CD4-positive, alpha-beta T cell treated with Interferon alpha-2 for 1 hour (primary cell): ENCODE data around the gene CHST11.
"Not testable (repeated sequence)": the region's sequence is repeated elsewhere in the genome, so short reads cannot be mapped to it uniquely, and the experiment has no call there.

ENCODE experiments used
- DNase-seq, 2 donors: peaks; one replicate each; pipeline ENCODE4 v3.0.0-alpha.2; 2020 to 2022

The CHST11 gene

DNA sequence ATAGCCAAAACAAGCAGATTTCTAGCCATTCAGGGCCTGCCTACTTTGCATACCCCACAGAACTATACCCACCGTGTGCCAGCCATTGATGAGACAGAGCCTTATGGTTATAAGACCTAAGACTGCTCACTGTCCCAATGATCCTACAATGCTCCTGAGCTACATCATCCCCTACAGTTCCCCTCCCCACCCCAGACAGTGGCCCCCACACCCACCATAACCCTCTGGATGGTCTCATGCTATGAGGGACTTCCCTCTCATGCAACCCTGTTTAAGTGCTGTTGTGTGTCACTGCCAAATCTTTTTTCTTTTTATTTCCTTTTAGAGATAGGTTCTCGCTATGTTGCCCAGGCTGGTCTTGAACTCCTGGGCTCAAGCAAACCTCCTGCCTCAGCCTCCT is 75.9 kb downstream of the CHST11 start:
- no peak for DNase-seq

DNA sequence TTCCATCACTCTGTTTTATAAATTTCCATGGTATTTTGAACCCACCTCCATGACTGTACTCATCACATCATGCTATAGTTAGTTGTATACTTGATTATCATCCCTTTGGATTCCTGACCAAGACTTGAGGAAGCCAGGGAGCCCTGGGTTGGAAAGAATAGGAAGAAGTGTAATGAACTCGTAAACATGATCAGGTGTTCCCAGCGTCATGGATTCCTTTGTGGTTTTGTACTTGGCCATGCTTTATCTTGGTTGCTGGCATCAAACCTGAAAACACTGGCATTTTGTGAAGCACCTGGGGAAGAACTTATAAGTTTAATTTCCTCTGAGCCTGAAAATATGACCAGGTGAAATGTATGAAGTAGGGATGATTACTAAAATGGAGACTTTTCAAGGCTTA is 76.4 kb downstream of the CHST11 start:
- no peak for DNase-seq

DNA sequence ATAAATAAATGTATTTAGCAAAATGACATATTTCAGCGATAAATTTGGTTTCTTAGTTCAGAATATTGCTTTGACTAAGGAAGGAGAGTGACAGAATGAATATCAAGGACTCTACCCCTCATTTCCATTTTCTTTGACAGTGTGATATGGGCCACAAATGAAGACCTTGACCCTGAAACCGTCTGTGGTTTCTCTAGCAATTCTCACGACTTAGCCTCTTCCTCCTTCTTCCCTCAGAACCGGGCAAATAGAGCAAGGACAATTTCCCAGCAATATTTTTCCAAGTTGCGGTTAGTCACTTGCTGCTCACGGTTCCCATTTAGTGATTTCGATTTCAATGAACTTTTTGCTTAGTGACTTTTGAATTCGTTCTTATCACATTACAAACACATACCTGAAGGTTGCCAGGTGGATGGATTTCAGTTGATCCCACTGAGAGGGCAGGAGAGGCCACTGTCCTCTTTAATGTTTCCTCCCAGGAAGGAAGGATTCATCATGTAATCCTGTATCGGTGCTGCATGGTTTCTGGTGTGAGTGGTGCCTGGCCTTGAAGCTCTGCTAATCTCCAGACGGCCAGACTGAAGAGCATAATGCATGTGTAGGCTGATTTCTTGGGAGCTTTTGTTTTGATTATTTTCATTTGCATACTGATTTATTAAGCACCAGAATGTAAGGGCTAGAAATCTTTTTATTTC is 77.6 kb downstream of the CHST11 start:
- no peak for DNase-seq

DNA sequence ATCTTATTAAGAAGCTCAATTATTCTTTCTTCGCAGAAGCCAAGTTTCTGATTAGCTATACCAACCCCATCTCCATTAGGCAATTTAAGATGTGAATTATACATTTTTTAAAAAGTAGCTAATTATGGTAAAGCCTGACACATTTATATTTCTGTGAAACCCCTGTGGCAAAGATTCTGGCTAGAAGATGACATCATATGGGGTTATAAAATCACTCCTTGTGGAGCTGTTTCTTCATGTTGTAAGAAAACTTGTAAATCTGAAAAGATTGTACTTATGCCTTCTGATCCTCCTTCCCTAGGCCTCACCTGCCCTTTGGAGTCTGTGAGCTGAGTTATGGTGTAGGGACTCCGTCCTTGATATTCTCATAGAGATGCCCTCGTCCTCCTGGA is 78.1 kb downstream of the CHST11 start:
- no peak for DNase-seq

DNA sequence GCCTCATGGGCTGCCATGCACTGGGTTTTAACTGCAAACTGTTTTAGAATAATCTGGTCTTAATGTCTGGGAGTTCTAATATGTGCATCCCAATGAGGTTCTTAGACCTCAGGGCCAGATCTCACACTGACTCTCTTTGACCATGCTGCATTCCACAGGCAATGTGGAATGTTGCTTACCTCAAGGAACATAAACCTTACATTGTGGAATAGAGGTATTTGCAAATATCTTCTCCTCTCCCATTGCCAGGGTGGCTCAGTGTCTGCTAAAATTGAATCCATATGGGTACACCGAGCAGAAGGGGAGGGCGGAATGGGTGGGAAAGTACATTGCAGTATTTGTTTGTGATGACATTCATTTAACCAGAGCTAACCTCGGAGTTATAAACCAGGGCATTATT is 78.6 kb downstream of the CHST11 start:
- DNase-seq = no peak

DNA sequence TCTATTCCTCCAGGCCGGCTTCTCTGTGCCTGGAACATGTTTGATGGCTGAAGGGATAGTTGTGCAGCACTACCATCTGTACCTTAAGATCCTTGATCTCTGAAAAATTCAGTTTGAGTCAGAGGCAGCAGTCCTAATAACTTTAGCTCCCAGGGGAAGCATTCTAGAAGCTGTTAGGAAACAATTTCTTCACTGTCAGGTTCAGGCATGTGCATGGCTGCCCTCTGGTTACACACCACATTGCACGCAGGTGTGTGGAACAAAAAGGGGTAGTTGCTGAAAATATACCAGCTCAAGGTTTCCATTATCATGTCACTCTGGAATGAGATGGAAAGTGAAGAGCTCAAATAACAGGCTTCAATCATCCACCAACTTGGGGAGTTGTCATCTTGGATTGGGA is 80.1 kb downstream of the CHST11 start:
- DNase-seq = no peak

DNA sequence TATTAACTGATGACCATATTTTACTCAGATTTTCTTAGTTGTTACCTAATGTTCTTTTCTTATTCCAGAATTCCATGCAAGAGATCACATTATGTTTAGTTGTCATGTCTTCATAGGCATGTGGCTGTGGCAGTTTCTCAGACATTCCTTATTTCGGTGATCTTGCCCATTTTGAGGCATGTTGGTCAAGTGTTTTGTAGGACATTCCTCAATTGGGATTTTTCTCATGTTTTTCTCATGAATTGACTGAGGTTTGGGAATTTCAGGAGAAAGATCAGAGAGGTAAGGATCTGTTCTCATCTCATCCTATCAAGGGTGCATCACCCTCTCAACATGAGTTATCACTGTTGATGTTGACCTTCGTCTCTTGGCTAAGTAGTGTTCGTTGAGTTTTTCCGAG is 81.3 kb downstream of the CHST11 start:
- no peak for DNase-seq

DNA sequence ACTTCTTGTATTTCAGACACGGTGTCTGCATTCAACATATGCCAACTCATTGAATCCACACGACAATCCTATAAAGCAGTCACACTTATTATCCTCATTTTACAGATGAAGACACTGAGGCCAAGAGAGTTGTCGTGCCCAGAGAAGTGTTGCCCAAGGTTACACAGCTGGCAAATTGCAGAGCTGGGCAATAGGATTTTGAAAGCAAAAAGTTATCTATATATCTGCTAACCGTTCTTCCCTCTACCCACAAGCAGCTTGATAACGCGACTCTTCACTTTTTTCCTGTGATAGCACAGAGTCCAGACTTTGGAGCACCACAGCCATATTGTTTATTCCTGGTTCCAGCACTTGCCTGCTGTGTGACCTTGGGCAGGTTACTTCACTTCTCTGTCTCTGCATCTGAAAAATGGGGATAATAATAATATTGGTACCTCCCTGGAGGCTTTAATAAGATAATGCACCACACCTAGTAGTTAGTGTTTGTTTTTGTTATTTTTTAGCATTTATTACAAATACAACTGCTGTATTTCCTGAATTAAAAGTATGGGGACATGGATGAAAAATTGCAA is 82.2 kb downstream of the CHST11 start:
- no peak for DNase-seq

DNA sequence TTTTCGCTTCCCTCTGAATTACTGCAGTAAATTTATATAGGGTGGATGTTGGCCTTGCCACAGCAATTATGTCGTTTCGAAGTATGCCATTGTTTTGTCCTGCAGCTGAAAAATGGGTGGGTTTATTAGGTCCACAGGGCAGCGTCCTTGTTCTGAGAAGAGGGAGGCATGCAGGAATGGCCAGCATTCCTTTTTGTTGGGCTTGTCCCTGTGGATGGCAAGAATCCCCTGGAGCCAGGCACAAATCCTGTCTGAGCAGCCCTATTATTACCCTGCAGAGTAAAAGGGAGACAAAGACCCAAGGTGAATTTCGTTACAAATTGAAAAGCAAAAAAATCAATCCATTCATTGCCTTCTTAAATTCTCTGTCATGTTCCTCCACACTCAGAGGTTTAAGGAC is 88.1 kb downstream of the CHST11 start:
- no peak for DNase-seq

DNA sequence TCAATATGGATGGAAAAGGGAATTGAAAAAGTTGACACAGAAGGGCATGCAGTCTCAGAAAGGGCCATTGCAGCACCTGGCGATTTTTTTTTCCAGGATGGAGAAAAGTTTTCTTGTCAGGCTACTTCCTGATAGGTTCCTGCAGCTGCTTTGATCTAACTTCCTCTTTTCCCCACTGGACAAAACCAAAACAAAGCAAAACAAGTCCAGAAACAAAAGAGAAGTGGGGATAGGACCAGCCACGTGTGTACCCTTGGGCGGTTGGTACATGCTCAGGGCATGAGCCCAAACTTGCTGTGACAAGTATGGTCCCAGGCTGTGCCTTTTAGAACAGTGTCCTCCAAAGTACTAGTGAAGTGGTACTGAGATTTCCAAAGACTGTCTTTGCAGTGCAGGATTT is 89.8 kb downstream of the CHST11 start:
- DNase-seq = peak in 1 of 2 donors; percentile 15

DNA sequence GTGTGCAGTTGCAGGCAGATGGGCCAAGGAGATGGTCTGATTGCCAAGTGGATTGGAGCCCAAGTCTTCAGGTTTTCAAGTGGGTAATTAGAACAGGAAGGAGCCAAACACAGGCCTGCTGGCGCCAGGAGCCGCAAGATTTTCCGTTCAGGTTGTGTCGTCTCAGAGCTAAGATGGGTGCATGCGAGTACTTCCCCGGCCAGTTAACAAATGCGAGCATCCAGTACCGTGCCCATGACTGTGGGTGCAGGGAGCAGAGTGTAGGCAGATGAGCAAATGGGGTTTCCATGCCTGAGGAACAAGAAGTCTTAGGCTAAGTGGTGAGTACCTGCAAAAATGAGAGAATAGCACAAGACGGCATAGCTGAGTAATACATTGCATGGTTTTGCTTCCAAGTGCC is 90.5 kb downstream of the CHST11 start:
- DNase-seq = no peak

DNA sequence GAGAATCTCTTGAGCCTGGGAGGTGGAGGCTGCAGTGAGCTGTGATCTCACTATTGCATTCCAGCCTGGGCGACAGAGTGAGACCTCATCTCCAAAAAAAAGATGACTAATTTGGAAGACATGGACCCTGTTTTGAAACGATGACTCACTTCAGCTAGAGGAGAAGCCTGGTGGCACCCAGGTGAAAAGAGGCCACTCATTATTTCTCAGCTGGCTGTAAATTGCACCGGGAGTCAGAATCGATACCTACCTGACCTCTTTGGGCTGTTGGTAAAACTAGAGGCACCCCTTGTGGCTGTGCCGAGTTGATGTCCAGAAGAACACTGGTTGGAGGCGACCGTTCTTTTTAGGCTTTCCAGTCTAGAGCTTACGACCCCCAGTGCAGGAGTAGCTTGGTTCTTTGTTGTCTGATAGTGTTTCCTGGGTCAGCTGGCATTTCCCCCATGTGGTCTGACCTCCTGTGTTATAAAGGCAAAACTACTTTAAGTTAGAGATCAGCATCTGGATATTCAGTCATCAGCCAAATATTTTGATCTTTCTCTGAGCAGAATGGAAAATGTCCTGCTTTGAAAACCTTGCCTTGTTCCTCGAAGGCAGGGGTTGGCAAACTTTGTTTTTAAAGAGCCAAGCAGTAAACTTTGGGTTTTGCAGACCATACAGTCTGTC is 93.2 kb downstream of the CHST11 start:
- DNase-seq = no peak

DNA sequence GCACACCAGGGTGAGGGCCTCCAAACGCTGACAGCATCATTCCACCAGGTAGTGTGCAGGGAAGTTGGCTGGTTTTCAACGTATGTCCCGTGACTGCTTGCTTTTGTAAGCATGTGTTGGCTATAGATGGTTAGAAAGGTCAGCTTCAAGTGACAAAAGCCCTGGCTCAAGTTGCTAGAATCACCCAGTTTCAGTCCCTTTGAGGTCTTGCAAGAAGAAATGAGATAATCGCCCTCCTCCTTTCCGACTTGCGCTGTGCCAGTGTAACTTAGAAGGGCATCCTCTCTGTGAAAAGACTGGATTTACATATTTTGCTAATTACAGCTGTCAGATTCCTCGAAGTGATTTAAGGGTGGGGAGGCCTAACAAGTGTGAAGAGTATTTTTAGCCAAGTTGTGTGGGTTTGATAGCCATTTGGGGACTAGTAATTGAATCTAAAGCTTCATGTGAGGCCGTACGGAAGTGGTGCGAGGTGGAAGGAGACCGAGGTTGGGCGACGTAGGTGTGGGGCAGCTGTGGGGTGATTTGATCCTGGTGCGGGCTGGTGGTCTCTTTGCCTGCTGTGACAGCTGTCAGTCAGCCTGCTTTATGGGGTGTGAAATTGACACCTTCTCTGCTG is 94.7 kb downstream of the CHST11 start:
- no peak for DNase-seq

DNA sequence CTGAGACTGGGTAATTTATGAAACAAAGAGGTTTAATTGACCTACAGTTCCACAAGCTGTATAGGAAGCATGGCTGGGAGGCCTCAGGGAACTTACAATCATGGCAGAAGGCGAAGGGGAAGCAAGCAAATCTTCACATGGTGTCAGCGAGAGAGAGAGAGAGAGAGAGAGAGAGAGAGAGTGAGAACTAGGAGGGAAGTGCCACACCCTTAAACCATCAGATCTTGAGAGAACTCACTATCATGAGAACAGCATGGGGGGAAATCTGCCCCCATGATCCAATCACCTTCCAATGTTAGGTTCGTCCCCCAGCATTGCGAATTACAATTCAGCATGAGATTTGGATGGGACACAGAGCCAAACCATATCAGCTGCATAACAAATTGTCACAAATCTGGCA is 96.7 kb downstream of the CHST11 start:
- no peak for DNase-seq

DNA sequence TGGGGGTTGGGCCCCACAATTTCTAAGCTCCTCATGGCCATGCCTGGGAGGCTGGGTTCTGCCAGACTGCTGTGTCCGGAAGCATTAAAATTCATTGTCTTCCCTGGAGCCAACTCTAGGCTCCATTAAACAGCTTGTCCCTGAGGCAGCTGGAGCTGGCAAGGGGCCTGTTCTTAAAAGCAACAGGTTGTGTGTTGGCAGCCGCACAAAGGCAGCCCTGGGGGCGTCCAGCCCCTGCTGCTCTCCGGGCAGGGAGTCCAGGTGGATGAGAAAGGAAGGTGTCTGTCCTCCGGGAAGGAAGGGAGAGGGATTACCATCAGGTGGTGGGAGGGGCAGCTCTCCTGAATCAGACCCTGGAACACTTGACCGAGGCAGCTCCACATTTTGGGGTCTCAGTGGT is 98.9 kb downstream of the CHST11 start:
- no peak for DNase-seq

DNA sequence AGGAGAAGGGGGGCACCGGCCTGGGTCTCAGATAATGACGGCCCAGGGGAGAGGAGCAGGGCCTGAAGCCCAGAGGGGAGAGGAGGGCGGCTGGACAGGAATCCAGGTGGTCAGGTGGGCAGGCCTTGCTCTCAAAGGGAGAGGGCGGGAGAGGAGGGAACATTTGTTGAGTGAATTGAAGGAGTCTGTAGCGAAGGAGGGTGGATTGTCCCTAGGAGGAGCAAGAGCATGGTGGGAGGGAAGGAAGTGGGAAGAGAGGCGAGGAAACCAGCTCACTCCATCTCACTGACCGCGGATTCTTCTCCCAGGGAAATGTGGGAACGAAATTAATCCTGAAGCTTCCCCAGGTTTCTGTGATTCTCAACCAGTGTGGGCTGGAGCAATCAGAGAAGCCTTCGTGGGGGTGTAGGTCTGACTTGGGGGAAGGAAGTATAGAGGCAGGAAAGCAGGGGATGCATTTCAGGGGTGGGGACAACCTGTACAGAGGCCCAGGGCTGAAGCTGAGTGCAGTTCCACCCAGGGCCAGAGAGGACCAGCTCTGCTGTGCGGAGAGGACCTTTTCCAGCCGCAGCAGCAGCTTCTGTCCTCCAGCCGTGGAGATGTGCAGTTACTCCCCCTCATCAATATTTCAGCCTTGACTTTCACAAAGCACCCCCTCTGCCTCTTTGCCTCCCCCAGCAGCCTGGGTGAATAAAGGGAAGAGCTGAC is 100.9 kb downstream of the CHST11 start:
- no peak for DNase-seq

DNA sequence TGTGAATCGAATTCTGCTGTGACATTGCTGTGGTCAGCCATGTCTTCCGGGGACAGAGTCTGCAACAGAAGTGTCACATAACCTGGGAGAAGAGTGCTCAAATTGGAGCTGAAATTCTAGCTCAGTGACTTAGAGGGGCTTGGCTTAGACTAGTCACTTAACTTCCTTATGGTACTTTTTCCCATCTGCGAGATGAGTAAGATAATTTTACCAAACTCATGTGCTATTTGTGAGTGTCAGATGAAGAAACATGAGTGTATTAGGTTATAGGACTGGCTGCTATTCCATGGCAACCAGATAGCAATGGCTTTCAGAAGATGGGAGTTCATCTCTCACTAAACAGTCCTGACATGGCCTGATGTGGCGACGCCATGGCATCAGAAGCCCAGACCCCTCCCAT is 104.1 kb downstream of the CHST11 start:
- no peak for DNase-seq

DNA sequence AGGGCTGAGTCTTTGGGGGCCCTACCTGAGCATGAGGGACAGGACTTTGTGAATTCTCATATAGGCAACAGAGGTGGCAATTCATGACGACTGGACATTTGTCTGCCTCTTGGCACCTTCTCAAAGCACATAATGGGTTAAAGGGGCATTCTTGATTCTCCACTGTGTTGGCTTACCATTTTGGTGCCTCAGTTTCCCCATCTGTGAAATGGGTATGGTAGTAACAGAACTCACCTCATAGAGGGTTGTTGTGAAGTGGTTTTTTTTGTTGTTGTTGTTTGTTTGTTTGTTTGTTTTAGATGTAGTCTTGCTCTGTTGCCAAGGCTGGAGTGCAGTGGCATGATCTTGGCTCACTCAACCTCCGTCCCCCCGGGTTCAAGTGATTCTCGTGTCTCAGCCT is 106.0 kb downstream of the CHST11 start:
- no peak for DNase-seq

DNA sequence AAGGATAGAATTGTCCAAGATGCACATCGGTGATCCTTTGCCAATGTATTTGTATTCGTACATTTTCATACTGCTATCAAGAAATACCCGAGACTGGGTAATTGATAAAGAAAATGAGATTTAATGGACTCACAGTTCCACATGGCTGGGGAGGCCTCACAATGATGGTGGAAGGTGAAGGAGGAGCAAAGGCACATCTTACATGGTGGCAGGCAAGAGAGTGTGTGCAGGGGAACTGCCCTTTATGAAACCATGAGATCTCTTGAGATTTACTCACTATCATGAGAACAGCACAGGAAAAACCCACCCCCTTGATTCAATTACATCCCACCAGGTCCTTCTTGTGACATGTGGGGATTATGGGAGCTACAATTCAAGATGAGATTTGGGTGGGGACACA is 107.9 kb downstream of the CHST11 start:
- not testable (repeated sequence) for DNase-seq

DNA sequence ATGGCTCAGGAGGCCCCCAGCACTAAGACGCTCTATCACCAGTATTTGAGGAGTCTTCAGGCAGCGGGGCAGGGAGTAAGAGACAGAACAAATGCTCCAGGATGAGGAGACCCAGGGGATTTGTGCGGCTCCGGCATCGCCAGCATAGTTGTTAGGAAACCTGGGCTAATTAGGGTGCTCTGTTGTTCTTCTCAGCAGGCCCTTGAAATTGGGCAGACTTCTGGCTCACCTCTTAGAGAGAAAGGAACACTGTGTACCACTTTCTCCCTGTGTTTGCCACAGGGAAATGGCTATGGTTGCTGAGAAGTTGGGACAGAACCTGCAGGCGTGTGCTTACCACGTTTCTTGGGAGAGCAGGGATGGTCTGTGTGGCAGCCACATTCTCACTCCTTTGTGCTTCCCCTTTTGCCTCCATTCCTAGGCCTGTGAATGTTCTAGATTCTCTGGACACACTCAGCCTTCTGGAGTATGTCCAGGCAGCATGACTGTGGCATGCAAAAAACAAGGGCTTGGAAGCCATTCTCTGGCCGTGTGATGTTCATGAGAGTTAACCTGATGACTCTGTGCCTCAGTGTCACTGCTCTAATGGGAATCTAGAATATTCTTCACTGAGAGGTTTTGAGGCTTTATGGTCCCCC is 109.0 kb downstream of the CHST11 start:
- DNase-seq = no peak

DNA sequence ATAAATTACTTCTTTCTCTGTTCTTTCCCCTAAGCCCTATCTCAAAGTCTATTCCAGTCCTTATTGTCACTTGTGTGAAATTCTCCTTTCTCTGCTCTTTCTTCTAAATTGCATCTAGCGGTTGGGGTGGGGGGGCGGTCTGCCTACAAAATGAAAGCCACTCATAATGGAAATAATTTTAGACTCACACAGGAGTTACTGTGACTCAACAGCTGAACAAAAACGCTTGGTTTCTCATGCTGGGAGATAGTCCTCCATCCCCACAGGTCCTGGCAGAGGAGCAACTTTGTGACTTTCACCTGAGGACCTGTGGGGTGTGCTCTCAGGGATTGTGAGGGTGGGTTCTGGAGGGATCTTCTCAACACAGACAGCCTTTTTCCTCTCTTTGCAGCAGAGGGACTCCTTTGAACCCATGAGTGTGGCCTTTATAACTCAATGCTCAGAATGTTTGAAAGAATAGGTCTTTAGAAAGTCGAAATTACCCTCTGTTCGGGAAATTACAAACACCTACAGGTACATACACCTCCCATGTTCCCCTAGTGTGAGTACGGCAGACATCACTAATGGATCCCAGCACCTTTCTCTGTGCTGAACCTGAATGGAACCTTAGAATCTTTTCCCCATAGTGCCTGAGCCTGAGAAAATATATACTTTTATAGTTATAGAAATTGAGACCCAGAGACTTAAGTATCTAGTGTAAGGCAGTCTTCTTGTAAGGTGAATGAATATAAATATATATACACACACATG is 109.7 kb downstream of the CHST11 start:
- no peak for DNase-seq

DNA sequence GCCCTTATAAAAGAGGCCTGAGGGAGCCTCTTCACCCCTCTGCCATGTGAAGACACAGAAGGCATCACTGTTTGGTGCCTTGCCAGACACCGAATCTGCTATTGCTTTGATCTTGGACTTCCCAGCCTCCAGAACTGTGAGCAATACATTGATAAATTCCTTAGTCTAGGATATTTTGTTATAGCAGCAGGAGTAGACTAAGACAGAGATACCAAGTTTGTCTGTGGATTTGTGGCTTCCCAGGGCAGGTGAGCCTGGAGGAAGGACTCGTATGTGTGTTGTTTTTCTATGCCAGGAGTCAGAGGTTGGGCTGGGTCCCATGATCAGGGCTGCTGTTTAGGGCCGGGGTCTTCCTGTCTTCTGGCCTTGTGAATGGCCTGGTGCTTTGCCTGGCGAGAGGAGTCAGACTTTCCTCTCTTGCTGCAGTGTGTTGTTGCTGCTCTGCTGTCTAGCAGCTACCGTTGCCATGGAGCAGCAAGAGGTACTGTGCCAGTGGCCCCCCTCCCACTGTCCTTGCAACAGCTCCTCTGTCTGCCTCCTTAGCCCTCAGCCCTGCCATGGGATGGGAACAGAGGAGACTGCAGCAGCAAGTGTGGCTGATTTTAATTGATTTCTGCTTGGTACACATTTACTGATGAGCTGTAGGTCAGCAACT is 111.2 kb downstream of the CHST11 start:
- DNase-seq = no peak
